HCT116 (cell line): ENCODE results near the gene TROAP. TPM values are rescaled to one million over a fixed set of nuclear protein-coding genes. Genes with fewer than 3 reads are reported as not detected.
A peak's percentile ranks its signal among the peaks of the same experiment; 100 is the strongest.

Experiments used
- ATAC-seq: fragments of 200-7000 bp; cut with Tn5 transposase; 2 replicates; pipeline ENCODE4 v1.9.1; 2020; ENCODE audit warnings: mild to moderate bottlenecking, moderate library complexity
- BruUV-seq: library from RNA; stranded (reverse); fragments of 400-500 nt; replicated peaks from 2 replicates; lab custom pipeline; 2021; lab: Mats Ljungman, UMichigan
- CTCF ChIA-PET: fragments of 300-600 bp; sonication (Branson Sonifier 250); formaldehyde crosslinking; loops from one replicate; lab custom pipeline; 2021; ENCODE audit warnings: antibody characterized with exemption; lab: Charles Lee
- POLR2A ChIA-PET: fragments of 300-600, 350-600 bp; sonication (Branson Sonifier 250); formaldehyde crosslinking; loops from one replicate; lab custom pipeline; 2021; ENCODE audit warnings: antibody characterized with exemption; lab: Charles Lee
- RAD21 ChIA-PET, 2 experiments: fragments of 300-600 bp; sonication (Branson Sonifier 250); formaldehyde crosslinking; loops; one replicate each; lab custom pipeline; 2023; ENCODE audit warnings: low total read pairs in 2 of 2; ENCODE audit not compliant: uncharacterized antibody in 2 of 2, unreplicated experiment in 2 of 2, low non-redundant PET in 1 of 2; lab: Charles Lee
- DNase-seq: peaks from one replicate; pipeline ENCODE4 v3.0.0-alpha.2; 2010; ENCODE audit warnings: low read depth, low spot score
- H2AFZ ChIP-seq: fragments of 200-600 bp; shearing (Covaris generic), sonication (generic); 2 replicates; pipeline ENCODE4 v1.6.1; 2017; ENCODE audit warnings: low read depth, mixed run types, mixed read lengths, antibody characterized with exemption, low read length; ENCODE audit not compliant: poor library complexity, severe bottlenecking
- H3K27ac ChIP-seq: 2 replicates; pipeline ENCODE4 v1.5.1; 2012; ENCODE audit warnings: low read depth, low read length
- H3K27me3 ChIP-seq: fragments of 200-600 bp; sonication (generic); 2 replicates; pipeline ENCODE4 v1.6.1; 2016; ENCODE audit warnings: mixed run types, low read length, mixed read lengths; ENCODE audit not compliant: insufficient read depth
- H3K36me3 ChIP-seq, 2 experiments: fragments of 200-500 bp in 1 of 2; fragments of 200-600 bp in 1 of 2; sonication (Bioruptor generic) in 1 of 2; sonication (generic) in 1 of 2; 2 replicates each; pipeline versions ENCODE4 v1.5.1 to v1.6.1; 2014 to 2016; ENCODE audit warnings: low read length in 2 of 2, inconsistent platforms in 1 of 2, mixed read lengths in 1 of 2, mixed run types in 1 of 2; ENCODE audit not compliant: insufficient read depth in 2 of 2, control insufficient read depth in 1 of 2
- H3K4me1 ChIP-seq, 2 experiments: fragments of 200-600 bp in 1 of 2; sonication (generic) in 1 of 2; 2 replicates each; pipeline versions ENCODE4 v1.5.1 to v1.6.1; 2012 to 2017; ENCODE audit warnings: low read length in 2 of 2, inconsistent platforms in 1 of 2, mild to moderate bottlenecking in 1 of 2, mixed read lengths in 1 of 2, mixed run types in 1 of 2, moderate library complexity in 1 of 2; ENCODE audit not compliant: insufficient read depth in 2 of 2, control insufficient read depth in 1 of 2
- H3K4me2 ChIP-seq: fragments of 200-600 bp; sonication (generic); 2 replicates; pipeline ENCODE4 v1.6.1; 2017; ENCODE audit warnings: mixed run types, low read length, mixed read lengths
- H3K4me3 ChIP-seq, 2 experiments: fragments of 200-600 bp in 1 of 2; sonication (generic) in 1 of 2; replicated peaks in 1 of 2; 2 replicates each; pipeline ENCODE4 v1.5.1; 2011 to 2016; ENCODE audit warnings: low read length in 2 of 2, control low read depth in 1 of 2, low read depth in 1 of 2, mild to moderate bottlenecking in 1 of 2, mixed read lengths in 1 of 2, mixed run types in 1 of 2
- H3K79me2 ChIP-seq: fragments of 200-600 bp; sonication (generic); 2 replicates; pipeline ENCODE4 v1.6.1; 2017; ENCODE audit warnings: mild to moderate bottlenecking, mixed run types, low read length, moderate library complexity, mixed read lengths; ENCODE audit not compliant: insufficient read depth
- H3K9ac ChIP-seq: fragments of 200-600 bp; sonication (generic); 2 replicates; pipeline ENCODE4 v1.6.1; 2016; ENCODE audit warnings: low read length, mixed read lengths
- H3K9me2 ChIP-seq: fragments of 200-600 bp; sonication (generic), shearing (Covaris generic); 2 replicates; pipeline ENCODE4 v1.6.1; 2017; ENCODE audit warnings: mixed run types, mild to moderate bottlenecking, moderate library complexity; ENCODE audit not compliant: insufficient read depth
- H3K9me3 ChIP-seq, 2 experiments: fragments of 200-500 bp in 1 of 2; fragments of 200-600 bp in 1 of 2; sonication (Bioruptor generic) in 1 of 2; sonication (generic) in 1 of 2; 2 replicates each; pipeline ENCODE4 v1.6.1; 2014 to 2017; ENCODE audit warnings: low read length in 2 of 2, mixed read lengths in 2 of 2, inconsistent platforms in 1 of 2, low read depth in 1 of 2, mild to moderate bottlenecking in 1 of 2, mixed run types in 1 of 2, moderate library complexity in 1 of 2; ENCODE audit not compliant: control insufficient read depth in 1 of 2, insufficient read depth in 1 of 2
- H4K20me1 ChIP-seq: fragments of 200-600 bp; sonication (generic), shearing (Covaris generic); 2 replicates; pipeline ENCODE4 v1.6.1; 2017; ENCODE audit warnings: mixed run types, mild to moderate bottlenecking, moderate library complexity; ENCODE audit not compliant: insufficient read depth
- EGR1 ChIP-seq: IDR thresholded peaks from 2 replicates; pipeline ENCODE4 v1.6.1; 2012; ENCODE audit warnings: low read depth
- ELF1 ChIP-seq: IDR thresholded peaks from 2 replicates; pipeline ENCODE4 v1.6.1; 2012; ENCODE audit warnings: low read depth, borderline replicate concordance
- EZH2 ChIP-seq: fragments of 200-600 bp; sonication (generic); IDR thresholded peaks from 2 replicates; pipeline ENCODE4 v1.6.1; 2017; ENCODE audit warnings: antibody characterized with exemption, mixed run types
- FOSL1 ChIP-seq: IDR thresholded peaks from 2 replicates; pipeline ENCODE4 v1.6.1; 2012; ENCODE audit warnings: low read depth
- RAD21 ChIP-seq: IDR thresholded peaks from 2 replicates; pipeline ENCODE4 v1.6.1; 2012; ENCODE audit warnings: low read depth, mild to moderate bottlenecking
- SIN3A ChIP-seq: IDR thresholded peaks from 2 replicates; pipeline ENCODE4 v1.6.1; 2012; ENCODE audit warnings: low read depth
- SRF ChIP-seq: IDR thresholded peaks from 2 replicates; pipeline ENCODE4 v1.6.1; 2012; ENCODE audit warnings: low read depth
- TCF7L2 ChIP-seq: IDR thresholded peaks from 2 replicates; pipeline ENCODE4 v1.7.0; 2011; ENCODE audit warnings: borderline replicate concordance, inconsistent platforms; ENCODE audit not compliant: insufficient read depth, insufficient read length; ENCODE audit errors: extremely low read depth
- YY1 ChIP-seq: IDR thresholded peaks from 2 replicates; pipeline ENCODE4 v1.6.1; 2011; ENCODE audit warnings: low read length, low read depth, moderate library complexity, mild to moderate bottlenecking; ENCODE audit not compliant: insufficient replicate concordance; ENCODE audit errors: extremely low read depth
- ZFX ChIP-seq: fragments of 450-650 bp; IDR thresholded peaks from 2 replicates; pipeline ENCODE4 v1.6.1; 2017
- ZNF274 ChIP-seq: fragments of 200-500 bp; sonication (Bioruptor generic); IDR thresholded peaks from 2 replicates; pipeline ENCODE4 v1.6.1; 2014; ENCODE audit warnings: mild to moderate bottlenecking, low read depth, low read length, inconsistent platforms
- intact Hi-C: fragments of 100-400 bp; cut with micrococcal nuclease; formaldehyde crosslinking; loops from 2 replicates; pipeline ENCODE4 v1.10.0; 2022
- total RNA-seq: library from RNA; stranded (reverse); gene quantifications from one replicate; pipeline ENCODE4 v1.2.1, GENCODE V29; 2021; ENCODE audit not compliant: unreplicated experiment
- TF ChIP-seq, protein P1 (sequence below): IDR thresholded peaks from 2 replicates; pipeline ENCODE4 v1.6.1; 2011; ENCODE audit warnings: mild to moderate bottlenecking, low read length, moderate library complexity; ENCODE audit not compliant: insufficient replicate concordance; ENCODE audit errors: extremely low read depth
- TF ChIP-seq, protein P2 (sequence below): IDR thresholded peaks from 2 replicates; pipeline ENCODE4 v1.6.1; 2012
- TF ChIP-seq, protein P3 (sequence below): IDR thresholded peaks from 2 replicates; pipeline ENCODE4 v1.6.1; 2012

The TROAP gene
- total RNA-seq, 1 experiment from 2014 or later: 99.1 TPM

DNA sequence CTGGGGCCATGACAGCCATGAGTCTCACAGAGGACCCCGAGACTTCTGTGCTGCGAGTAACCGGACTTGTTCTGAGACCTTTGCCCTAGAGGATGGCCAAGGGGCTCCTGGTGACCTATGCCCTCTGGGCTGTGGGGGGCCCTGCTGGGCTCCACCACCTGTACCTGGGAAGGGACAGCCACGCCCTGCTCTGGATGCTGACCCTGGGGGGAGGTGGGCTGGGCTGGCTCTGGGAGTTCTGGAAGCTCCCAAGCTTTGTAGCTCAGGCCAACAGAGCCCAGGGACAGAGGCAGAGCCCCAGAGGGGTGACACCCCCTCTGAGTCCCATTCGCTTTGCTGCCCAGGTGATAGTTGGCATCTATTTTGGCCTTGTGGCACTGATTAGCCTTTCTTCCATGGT is 25.7 kb downstream of the TROAP start:
- Histone ChIP-seq H2AFZ (no peak overlapping the region), H3K79me2 (peaks cover 4% of the 10 kb centered on the region; the same call in 1 of the 2 replicates), H3K27ac (peak overlapping the region; percentile 80; the same call in 1 of the 2 replicates), H3K36me3 (peaks cover 0 to 11% of the 10 kb centered on the region in 2 experiments; a peak in 2 of 4 replicates), H3K27me3 (no peaks in the 10 kb centered on the region), H3K9me2 (no peaks in the 10 kb centered on the region), H3K4me3 (peak overlapping the region; percentile 73 to 80), H3K9ac (peak overlapping the region; percentile 79; the same call in 1 of the 2 replicates), H3K4me2 (peak overlapping the region; percentile 88), H4K20me1 (no peaks in the 10 kb centered on the region), H3K4me1 (peaks cover 28 to 35% of the 10 kb centered on the region in 2 experiments), H3K9me3 (no peaks in the 10 kb centered on the region)
- BruUV-seq: no TSS peak
- DNase-seq (no peak), ATAC-seq (no peak)
- ChIA-PET RAD21 (no interaction called here), CTCF (interaction anchor here (0.9 to 4.2 kb wide), 5 partner anchors 10 to 232 kb away, joined by 4 to 74 read pairs (median 4); no protein-coding TSS in a partner anchor), POLR2A (interaction anchor here (2.7 kb wide), 1 partner anchor 9 kb away, joined by 16 read pairs; no protein-coding TSS in a partner anchor)
- intact Hi-C loops: no loop called here
- no peak for TF ChIP-seq ELF1
- no peak for TF ChIP-seq EGR1
- TF ChIP-seq YY1: no peak
- no peak for TF ChIP-seq RAD21
- TF ChIP-seq EZH2: no peak
- no peak for TF ChIP-seq ZFX
- no peak for TF ChIP-seq TCF7L2

DNA sequence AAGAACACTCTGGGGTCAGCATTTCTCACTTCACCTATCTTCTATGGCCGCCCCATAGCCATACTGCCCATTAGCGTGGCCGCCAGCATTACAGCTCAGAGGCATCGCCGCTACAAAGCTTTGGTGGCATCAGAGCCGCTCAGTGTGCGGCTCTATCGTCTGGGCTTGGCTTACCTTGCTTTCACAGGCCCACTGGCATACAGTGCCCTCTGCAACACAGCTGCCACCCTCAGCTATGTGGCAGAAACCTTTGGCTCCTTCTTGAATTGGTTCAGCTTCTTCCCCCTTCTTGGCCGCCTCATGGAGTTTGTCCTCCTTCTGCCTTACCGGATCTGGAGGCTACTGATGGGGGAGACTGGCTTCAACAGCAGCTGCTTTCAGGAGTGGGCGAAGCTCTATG is 26.2 kb downstream of the TROAP start:
- no peak for TF ChIP-seq TCF7L2
- TF ChIP-seq RAD21: no peak
- TF ChIP-seq, protein P1, sequence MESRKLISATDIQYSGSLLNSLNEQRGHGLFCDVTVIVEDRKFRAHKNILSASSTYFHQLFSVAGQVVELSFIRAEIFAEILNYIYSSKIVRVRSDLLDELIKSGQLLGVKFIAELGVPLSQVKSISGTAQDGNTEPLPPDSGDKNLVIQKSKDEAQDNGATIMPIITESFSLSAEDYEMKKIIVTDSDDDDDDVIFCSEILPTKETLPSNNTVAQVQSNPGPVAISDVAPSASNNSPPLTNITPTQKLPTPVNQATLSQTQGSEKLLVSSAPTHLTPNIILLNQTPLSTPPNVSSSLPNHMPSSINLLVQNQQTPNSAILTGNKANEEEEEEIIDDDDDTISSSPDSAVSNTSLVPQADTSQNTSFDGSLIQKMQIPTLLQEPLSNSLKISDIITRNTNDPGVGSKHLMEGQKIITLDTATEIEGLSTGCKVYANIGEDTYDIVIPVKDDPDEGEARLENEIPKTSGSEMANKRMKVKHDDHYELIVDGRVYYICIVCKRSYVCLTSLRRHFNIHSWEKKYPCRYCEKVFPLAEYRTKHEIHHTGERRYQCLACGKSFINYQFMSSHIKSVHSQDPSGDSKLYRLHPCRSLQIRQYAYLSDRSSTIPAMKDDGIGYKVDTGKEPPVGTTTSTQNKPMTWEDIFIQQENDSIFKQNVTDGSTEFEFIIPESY: no peak
- TF ChIP-seq SRF: no peak
- TF ChIP-seq, protein P2, sequence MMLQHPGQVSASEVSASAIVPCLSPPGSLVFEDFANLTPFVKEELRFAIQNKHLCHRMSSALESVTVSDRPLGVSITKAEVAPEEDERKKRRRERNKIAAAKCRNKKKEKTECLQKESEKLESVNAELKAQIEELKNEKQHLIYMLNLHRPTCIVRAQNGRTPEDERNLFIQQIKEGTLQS: no peak
- TF ChIP-seq, protein P3, sequence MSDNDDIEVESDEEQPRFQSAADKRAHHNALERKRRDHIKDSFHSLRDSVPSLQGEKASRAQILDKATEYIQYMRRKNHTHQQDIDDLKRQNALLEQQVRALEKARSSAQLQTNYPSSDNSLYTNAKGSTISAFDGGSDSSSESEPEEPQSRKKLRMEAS: no peak
- TF ChIP-seq FOSL1: no peak
- no peak for TF ChIP-seq SIN3A
- TF ChIP-seq ZNF274: no peak
- TF ChIP-seq, all 23 proteins: peak for 0
- POLR2A ChIA-PET: interaction anchor here (1.1 to 2.7 kb wide), 2 partner anchors 9 to 170 kb away, joined by 3 to 16 read pairs; no protein-coding TSS in a partner anchor
- Histone ChIP-seq H3K4me1 (peaks cover 28 to 31% of the 10 kb centered on the region in 2 experiments), H3K79me2 (peaks cover 4% of the 10 kb centered on the region; the same call in 1 of the 2 replicates), H3K9ac (no peak overlapping the region), H4K20me1 (no peaks in the 10 kb centered on the region), H3K27me3 (no peaks in the 10 kb centered on the region), H3K4me2 (no peak overlapping the region), H3K4me3 (no peak overlapping the region), H3K36me3 (peaks cover 0 to 11% of the 10 kb centered on the region in 2 experiments; a peak in 2 of 4 replicates), H3K9me2 (no peaks in the 10 kb centered on the region), H3K9me3 (no peaks in the 10 kb centered on the region), H2AFZ (no peak overlapping the region), H3K27ac (no peak overlapping the region)
- RAD21 ChIA-PET: no interaction called here
- CTCF ChIA-PET: interaction anchor here (0.9 to 4.2 kb wide), 4 partner anchors 9 to 231 kb away, joined by 4 to 74 read pairs (median 4); no protein-coding TSS in a partner anchor
- intact Hi-C loops: no loop called here
- no peak for ATAC-seq
- no TSS peak for BruUV-seq
- DNase-seq: no peak
